GM13976 (cell line): ENCODE measurements around the gene GATA5.

Experiments
- DNase-seq: peaks from one replicate; pipeline ENCODE4 v3.0.0; 2012; ENCODE audit warnings: low spot score
- CTCF ChIP-seq: IDR thresholded peaks from 2 replicates; pipeline ENCODE4 v1.5.1; 2012; ENCODE audit warnings: borderline replicate concordance, mild to moderate bottlenecking; ENCODE audit not compliant: insufficient read depth; ENCODE audit errors: extremely low read depth, missing control alignments, control extremely low read depth
- in situ Hi-C: fragments of 300-500 bp; cut with MboI; formaldehyde crosslinking; loops from one replicate; pipeline ENCODE4 v1.12.0; 2022; ENCODE audit warnings: low sequenced_read_pairs, mixed read lengths, inconsistent platforms; ENCODE audit not compliant: unreplicated experiment

Gene GATA5

DNA sequence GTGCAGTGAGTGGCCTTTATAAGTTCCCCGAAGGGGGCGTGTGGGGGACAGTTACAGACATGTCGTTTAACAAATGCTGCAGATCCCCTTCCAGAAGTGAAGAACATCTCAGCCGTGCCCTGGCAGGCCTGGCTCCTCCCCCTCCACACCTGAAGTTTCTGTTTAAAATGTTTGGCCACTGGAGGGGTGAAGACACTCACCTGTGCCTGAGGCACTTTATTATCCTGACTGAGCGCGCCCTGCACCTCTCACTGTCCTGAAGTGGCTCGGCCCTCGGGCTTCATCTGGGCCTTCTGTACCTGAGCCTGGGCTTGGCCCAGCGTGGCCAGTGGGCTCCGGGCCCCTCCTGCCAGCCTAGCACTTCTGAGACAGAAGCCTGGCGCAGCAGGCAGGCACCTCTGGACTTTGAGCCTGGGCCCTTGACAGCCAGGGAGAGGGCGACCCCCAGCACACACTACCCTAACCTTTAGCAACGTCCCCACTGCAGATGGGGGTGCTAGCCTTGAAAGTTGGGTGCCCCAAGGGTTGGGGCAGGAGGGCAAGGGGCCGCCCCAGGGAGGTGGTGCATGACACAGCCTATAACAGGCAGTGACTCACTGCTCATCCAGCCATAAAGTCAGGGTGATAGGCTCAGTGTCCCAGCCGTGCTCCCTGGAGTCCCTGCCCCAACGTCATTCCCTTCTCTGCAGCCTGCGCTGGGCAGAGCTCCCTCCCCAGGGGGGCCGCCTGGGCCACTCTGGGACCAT is 13.6 kb upstream of the GATA5 start:
- TF ChIP-seq CTCF = no peak
- in situ Hi-C loops = no loop called here
- DNase-seq = no peak

GRCh38 chr20:62488470-62488869 is 12.7 kb upstream of the GATA5 start:
- in situ Hi-C loops = no loop called here
- no peak for TF ChIP-seq CTCF
- DNase-seq = no peak

DNA sequence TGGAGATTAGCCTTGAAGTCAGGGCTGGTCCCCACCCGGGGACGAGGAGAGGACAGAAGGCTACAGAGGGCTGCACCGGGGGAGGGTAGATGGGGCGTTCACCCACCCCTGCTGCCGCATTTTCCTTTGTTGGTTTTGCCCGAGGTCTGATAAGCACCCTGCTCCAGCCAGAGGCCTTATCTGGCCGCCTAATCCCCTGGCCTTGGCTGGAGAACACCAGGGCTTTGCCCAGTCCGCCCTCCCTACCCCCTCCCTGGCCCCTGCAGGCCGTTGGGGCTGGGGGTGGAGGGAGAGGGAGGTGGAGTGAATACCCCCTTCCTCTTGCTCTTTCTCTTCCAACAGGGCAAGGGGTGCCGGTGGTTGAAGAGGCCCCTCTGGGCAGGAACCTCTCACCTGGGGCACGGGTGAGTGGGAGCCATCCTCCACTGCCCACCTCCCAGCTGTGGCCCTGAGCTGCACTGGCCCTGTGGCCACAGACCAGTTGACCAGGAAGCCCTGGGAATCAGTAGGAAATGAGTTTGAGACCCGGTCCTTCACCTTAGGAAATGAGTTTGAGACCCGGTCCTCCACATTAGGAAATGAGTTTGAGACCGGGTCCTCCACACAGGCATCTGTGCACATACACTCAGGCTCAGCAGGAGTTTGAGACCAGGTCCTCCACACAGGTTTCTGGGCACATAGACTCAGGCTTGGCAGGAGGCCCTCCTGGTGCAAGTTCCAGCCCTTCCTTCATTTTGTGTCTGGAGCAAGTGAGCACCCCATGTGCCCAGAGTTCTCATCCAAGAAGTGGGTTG is 12.0 kb upstream of the GATA5 start:
- TF ChIP-seq CTCF = no peak
- DNase-seq = no peak
- in situ Hi-C loops = no loop called here

- in situ Hi-C loops = no loop called here
- no peak for DNase-seq
- no peak for TF ChIP-seq CTCF
Measured at GRCh38 chr20:62487118-62487517, 11.3 kb upstream of the GATA5 start.

DNA sequence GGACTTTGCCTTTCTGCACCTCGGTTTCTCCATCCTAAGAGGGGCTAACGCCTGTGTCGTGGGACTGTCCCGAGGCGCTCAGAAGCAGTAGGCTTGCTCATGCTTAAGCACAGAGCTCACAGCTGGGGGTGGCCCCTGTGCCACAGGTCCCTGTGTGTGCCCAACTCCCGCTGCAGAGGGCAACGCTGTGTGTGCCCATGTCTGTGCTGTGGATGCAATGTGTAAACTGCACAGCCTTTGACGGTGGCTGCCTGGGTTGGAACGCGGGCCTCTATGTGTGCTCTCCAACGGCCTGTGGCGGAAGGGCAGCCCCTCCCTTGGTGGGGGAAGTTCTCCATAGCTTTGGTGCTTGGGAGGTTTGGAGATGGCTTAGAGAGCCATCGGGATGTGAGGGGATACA is 10.7 kb upstream of the GATA5 start:
- in situ Hi-C loops = no loop called here
- no peak for DNase-seq
- TF ChIP-seq CTCF = no peak

DNA sequence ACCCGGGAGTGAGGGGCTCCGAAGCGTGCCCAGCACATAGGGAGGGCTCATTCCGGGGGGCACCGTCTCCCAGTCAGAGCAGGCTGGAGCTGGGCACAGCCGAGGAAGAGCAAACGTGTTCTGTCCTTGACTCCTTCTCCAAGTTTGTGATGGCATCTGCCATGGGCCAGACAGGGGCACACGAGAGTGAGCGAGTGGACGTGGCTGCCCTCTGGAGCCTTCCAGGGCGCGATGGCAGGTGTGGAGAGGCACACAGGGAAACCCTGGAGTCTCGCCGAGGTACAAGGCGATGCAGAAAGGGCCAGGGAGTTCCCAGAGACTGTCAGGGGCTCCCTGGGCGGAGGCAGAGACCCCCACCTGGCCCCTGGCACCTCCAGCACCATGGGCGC is 9.9 kb upstream of the GATA5 start:
- in situ Hi-C loops = no loop called here
- TF ChIP-seq CTCF = no peak
- no peak for DNase-seq
